WI38 (cell line): ENCODE data around the gene PPIF.

ENCODE experiments used
- H3K4me3 ChIP-seq: 2 replicates; pipeline ENCODE4 v1.5.1; 2011; ENCODE audit warnings: low read depth, mild to moderate bottlenecking, control low read depth, low read length
- TF ChIP-seq, protein P1 (sequence below): IDR thresholded peaks from 2 replicates; pipeline ENCODE4 v1.5.1; 2012; ENCODE audit warnings: low read depth, mild to moderate bottlenecking, control low read depth, low read length

The PPIF gene

DNA sequence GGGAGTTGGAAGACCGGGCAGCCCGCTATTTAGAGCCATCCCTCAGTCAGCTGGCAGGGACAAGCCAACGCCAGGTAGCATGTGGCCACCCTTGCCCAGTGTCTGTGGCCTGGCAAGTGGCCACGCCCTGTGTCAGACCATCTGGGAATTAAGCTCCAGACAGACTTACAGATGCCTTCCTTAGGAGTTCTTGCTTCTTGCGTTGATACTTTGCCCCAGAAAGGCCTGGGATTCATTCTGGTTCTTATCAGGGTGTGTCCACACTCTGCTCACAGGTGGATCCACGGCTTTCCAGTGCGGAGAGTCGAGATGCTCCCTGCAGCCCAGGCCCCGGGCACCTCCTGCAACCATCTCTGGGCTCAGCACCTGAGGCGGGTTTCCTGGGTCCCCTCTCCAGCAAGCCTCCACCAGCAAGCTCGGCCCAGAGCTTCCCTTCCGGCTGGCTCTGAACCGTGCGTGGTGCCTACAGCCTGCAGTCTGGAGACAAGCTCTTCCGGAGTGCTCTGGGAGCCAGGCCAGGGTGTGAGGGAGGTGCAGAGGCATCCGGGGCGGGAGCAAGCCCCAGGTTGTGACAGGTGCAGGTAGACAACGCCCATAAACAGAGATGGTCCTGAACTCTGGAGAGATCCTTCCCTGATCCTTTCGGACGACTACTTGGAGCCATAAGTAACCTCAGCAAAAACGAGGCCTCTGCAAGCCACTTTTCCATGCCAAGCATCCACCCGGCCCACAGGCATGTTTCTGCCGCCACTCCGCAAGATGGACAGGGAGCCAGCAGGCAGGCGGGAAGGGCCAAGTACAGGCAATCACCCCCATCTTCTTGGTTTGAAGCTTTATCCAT is 32.3 kb upstream of the PPIF start:
- H3K4me3 ChIP-seq, result no peak overlapping the region
- TF ChIP-seq, protein P1, sequence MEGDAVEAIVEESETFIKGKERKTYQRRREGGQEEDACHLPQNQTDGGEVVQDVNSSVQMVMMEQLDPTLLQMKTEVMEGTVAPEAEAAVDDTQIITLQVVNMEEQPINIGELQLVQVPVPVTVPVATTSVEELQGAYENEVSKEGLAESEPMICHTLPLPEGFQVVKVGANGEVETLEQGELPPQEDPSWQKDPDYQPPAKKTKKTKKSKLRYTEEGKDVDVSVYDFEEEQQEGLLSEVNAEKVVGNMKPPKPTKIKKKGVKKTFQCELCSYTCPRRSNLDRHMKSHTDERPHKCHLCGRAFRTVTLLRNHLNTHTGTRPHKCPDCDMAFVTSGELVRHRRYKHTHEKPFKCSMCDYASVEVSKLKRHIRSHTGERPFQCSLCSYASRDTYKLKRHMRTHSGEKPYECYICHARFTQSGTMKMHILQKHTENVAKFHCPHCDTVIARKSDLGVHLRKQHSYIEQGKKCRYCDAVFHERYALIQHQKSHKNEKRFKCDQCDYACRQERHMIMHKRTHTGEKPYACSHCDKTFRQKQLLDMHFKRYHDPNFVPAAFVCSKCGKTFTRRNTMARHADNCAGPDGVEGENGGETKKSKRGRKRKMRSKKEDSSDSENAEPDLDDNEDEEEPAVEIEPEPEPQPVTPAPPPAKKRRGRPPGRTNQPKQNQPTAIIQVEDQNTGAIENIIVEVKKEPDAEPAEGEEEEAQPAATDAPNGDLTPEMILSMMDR, result no peak

DNA sequence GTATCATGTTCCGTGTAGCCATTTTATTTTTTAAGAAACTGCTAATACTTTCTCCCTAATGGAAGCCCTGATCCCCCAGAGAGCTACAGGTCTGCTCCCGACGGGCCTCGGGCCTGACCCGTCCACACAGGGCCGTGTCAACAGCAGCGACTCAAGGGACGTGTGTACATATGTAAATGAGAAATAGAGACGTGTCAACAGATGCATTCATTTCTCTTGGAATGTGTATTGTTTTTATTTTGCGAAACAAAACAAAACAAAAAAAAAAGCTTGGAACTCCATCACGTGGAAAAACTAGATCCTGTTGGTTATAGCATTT is 31.7 kb upstream of the PPIF start:
- TF ChIP-seq, protein P1, result no peak
- no peak overlapping the region for H3K4me3 ChIP-seq

DNA sequence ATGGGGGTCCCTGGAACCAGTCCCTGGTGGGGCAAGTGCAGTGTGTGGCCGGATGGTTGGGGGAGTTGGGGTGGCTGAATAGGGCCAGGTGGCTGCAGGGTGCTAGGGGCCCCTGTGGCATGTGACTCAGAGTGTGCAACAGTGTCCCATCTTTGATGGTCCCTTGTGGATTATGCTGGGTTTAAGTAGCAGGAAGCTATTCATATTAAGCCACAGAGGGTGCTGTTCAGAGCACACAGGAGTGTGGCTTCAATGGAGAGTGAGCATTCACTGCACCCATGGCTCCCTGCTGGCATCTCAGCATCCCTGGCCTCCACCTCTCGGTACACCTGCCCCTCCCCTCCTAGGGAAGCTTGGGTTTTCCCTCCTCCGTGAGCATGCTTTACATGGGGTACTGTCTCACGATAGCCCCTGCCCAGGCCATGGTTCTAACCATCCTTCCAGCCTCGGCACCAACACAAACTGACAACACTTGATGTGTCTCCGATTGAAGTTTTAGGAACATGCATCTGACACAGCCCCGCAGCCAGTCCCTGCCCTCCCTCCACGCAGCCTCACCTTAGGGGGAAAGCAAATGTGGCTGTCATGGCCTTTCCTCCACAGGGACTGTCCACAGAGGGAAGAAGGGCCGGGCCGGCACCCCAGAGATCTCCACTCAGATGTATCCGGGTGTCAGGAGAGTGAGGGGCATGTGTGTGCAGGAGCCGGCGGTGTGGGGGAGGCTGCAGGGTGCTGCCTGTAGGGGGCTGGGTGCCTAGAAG is 30.4 kb upstream of the PPIF start:
- 0 out of 2 replicates have a peak overlapping the region, but pooled peaks have one; percentile 4 for H3K4me3 ChIP-seq
- TF ChIP-seq, protein P1, result no peak

DNA sequence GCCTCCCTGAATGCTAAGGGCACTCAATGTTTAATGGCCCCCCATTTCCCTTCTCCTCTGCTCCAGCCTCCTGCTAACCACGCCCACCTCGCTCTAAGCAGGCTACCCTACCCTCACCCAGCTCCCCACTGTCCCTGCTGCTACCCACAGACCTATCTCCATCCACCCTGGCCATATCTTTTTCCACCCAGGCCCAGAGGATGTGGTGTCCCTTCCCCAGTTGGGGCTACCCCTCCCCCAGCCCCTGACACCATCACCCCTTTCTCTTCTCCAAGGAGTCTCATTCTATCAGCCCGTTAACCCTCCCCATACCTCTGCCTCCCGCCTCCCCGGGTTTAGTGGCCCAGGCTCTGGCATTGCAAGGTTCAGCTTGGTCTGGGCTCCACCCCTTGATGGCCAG is 28.9 kb upstream of the PPIF start:
- TF ChIP-seq, protein P1, result no peak
- H3K4me3 ChIP-seq, result no peak overlapping the region

DNA sequence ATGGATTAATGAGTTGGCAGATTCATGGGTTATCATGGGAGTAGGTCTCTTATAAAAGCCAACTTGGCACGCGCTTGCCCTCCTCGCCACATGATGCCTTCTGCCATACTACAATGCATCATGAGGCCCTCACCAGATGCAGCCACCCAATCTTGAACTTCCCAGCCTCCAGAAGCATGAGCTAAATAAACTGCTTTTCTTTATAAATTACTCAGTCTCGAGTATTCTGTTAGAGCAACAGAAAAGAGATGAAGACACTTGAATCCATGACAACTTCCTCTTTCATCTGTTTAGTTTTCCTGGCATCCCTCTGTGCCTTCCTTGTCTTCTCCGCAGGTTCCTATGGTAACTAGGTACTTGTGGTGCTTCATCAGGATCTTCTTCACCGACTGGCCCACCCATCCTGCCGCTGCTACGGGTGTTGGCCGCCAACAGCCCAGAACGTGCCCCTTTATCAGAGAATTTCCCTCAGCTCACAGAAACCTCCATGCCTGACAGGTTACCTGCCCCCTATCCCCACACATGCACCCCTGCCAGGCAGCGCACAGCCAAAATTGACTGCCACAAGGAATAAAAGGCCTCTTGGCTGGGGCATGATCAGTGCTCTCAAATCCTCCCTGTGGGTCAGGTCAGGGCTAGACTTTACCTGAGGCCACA is 28.0 kb upstream of the PPIF start:
- TF ChIP-seq, protein P1, result no peak
- H3K4me3 ChIP-seq, result no peak overlapping the region

DNA sequence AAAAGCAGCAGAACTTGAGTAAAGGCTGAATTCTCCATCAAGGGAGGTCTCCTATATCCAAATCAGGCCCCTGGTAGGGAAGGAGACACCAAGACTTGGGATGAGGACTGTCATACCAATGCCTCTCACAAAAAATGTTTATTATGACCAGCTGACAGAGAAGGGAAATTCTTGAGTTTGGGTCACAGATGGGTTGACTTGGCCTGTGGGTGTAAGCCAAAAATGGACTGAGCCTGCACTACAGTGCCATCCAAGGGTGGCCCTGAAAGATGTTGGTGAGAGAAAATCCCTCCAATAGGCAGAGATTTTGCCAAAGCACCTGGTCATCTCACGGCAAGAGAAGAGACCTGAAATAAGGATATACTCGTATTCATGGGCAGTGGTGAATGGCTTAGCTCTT is 27.0 kb upstream of the PPIF start:
- TF ChIP-seq, protein P1, result no peak
- H3K4me3 ChIP-seq, result no peak overlapping the region
